ENCODE data around the gene STK4.

Gene STK4

GRCh38 chr20:44965651-44966029 is 672 bp upstream of the STK4 start:
- Histone ChIP-seq H3K4me3 (ENCODE audit: low read depth in 1 of 2, low read length in 2 of 2) (peak overlapping the region; percentile 76 to 98), H3K4me1 (ENCODE audit: insufficient read depth, low read length) (peaks cover 12% of the 10 kb centered on the region), H3K9ac (ENCODE audit: low read length) (peak overlapping the region; percentile 78), H3K9me3 (ENCODE audit: low read length) (no peaks in the 10 kb centered on the region), H3K27me3 (ENCODE audit: control insufficient read depth in 1 of 2, insufficient read depth in 2 of 2, low read length in 2 of 2) (no peaks in the 10 kb centered on the region), H3K27ac (ENCODE audit: low read depth, low read length) (peak overlapping the region; percentile 66), H3K36me3 (ENCODE audit: insufficient read depth, low read length) (no peaks in the 10 kb centered on the region)

GRCh38 chr20:44967207-44967807 is 995 bp downstream of the STK4 start:
- H3K27ac ChIP-seq (ENCODE audit: low read depth, low read length): peak overlapping the region; percentile 36
- H3K4me1 ChIP-seq (ENCODE audit: insufficient read depth, low read length): peaks cover 12% of the 10 kb centered on the region
- H3K9me3 ChIP-seq (ENCODE audit: low read length): no peaks in the 10 kb centered on the region
- peak overlapping the region; percentile 76 to 98 for H3K4me3 ChIP-seq (ENCODE audit: low read depth in 1 of 2, low read length in 2 of 2)
- no peaks in the 10 kb centered on the region for H3K27me3 ChIP-seq (ENCODE audit: control insufficient read depth in 1 of 2, insufficient read depth in 2 of 2, low read length in 2 of 2)
- no peaks in the 10 kb centered on the region for H3K36me3 ChIP-seq (ENCODE audit: insufficient read depth, low read length)
- H3K9ac ChIP-seq (ENCODE audit: low read length): peak overlapping the region; percentile 78

- H3K9me3 ChIP-seq (ENCODE audit: low read length): no peaks in the 10 kb centered on the region
- no peak overlapping the region for H3K4me3 ChIP-seq (ENCODE audit: low read depth in 1 of 2, low read length in 2 of 2)
- peaks cover 10% of the 10 kb centered on the region for H3K36me3 ChIP-seq (ENCODE audit: insufficient read depth, low read length)
- H3K27me3 ChIP-seq (ENCODE audit: control insufficient read depth in 1 of 2, insufficient read depth in 2 of 2, low read length in 2 of 2): no peaks in the 10 kb centered on the region
- H3K9ac ChIP-seq (ENCODE audit: low read length): no peak overlapping the region
- H3K4me1 ChIP-seq (ENCODE audit: insufficient read depth, low read length): peaks cover 12% of the 10 kb centered on the region
- no peak overlapping the region for H3K27ac ChIP-seq (ENCODE audit: low read depth, low read length)
These were observed 3.1 kb downstream of the STK4 start for GRCh38 chr20:44969300-44969894.

GRCh38 chr20:44970243-44970757 is 4.0 kb downstream of the STK4 start:
- no peaks in the 10 kb centered on the region for H3K27me3 ChIP-seq (ENCODE audit: control insufficient read depth in 1 of 2, insufficient read depth in 2 of 2, low read length in 2 of 2)
- peaks cover 18% of the 10 kb centered on the region for H3K36me3 ChIP-seq (ENCODE audit: insufficient read depth, low read length)
- H3K27ac ChIP-seq (ENCODE audit: low read depth, low read length): no peak overlapping the region
- peaks cover 12% of the 10 kb centered on the region for H3K4me1 ChIP-seq (ENCODE audit: insufficient read depth, low read length)
- H3K4me3 ChIP-seq (ENCODE audit: low read depth in 1 of 2, low read length in 2 of 2): no peak overlapping the region
- H3K9ac ChIP-seq (ENCODE audit: low read length): no peak overlapping the region
- no peaks in the 10 kb centered on the region for H3K9me3 ChIP-seq (ENCODE audit: low read length)

GRCh38 chr20:44973053-44973452 is 6.7 kb downstream of the STK4 start:
- Histone ChIP-seq H3K36me3 (ENCODE audit: insufficient read depth, low read length) (peaks cover 21% of the 10 kb centered on the region), H3K9ac (ENCODE audit: low read length) (no peak overlapping the region), H3K27me3 (ENCODE audit: control insufficient read depth in 1 of 2, insufficient read depth in 2 of 2, low read length in 2 of 2) (no peaks in the 10 kb centered on the region), H3K9me3 (ENCODE audit: low read length) (no peaks in the 10 kb centered on the region), H3K27ac (ENCODE audit: low read depth, low read length) (no peak overlapping the region), H3K4me1 (ENCODE audit: insufficient read depth, low read length) (no peaks in the 10 kb centered on the region), H3K4me3 (ENCODE audit: low read depth in 1 of 2, low read length in 2 of 2) (no peak overlapping the region)

GRCh38 chr20:44976698-44977097 is 10.4 kb downstream of the STK4 start:
- peaks cover 41% of the 10 kb centered on the region for H3K36me3 ChIP-seq (ENCODE audit: insufficient read depth, low read length)
- H3K27ac ChIP-seq (ENCODE audit: low read depth, low read length): no peak overlapping the region
- no peak overlapping the region for H3K4me3 ChIP-seq (ENCODE audit: low read depth in 1 of 2, low read length in 2 of 2)
- no peaks in the 10 kb centered on the region for H3K9me3 ChIP-seq (ENCODE audit: low read length)
- no peak overlapping the region for H3K9ac ChIP-seq (ENCODE audit: low read length)
- H3K4me1 ChIP-seq (ENCODE audit: insufficient read depth, low read length): no peaks in the 10 kb centered on the region
- no peaks in the 10 kb centered on the region for H3K27me3 ChIP-seq (ENCODE audit: control insufficient read depth in 1 of 2, insufficient read depth in 2 of 2, low read length in 2 of 2)

GRCh38 chr20:44979090-44979621 is 12.8 kb downstream of the STK4 start:
- H3K9ac ChIP-seq (ENCODE audit: low read length): no peak overlapping the region
- H3K36me3 ChIP-seq (ENCODE audit: insufficient read depth, low read length): peaks cover 48% of the 10 kb centered on the region
- H3K27ac ChIP-seq (ENCODE audit: low read depth, low read length): no peak overlapping the region
- no peaks in the 10 kb centered on the region for H3K4me1 ChIP-seq (ENCODE audit: insufficient read depth, low read length)
- no peaks in the 10 kb centered on the region for H3K9me3 ChIP-seq (ENCODE audit: low read length)
- H3K4me3 ChIP-seq (ENCODE audit: low read depth in 1 of 2, low read length in 2 of 2): no peak overlapping the region
- H3K27me3 ChIP-seq (ENCODE audit: control insufficient read depth in 1 of 2, insufficient read depth in 2 of 2, low read length in 2 of 2): no peaks in the 10 kb centered on the region

GRCh38 chr20:44981736-44982406 is 15.6 kb downstream of the STK4 start:
- H3K9me3 ChIP-seq (ENCODE audit: low read length): no peaks in the 10 kb centered on the region
- no peak overlapping the region for H3K27ac ChIP-seq (ENCODE audit: low read depth, low read length)
- peaks cover 42% of the 10 kb centered on the region for H3K36me3 ChIP-seq (ENCODE audit: insufficient read depth, low read length)
- H3K4me3 ChIP-seq (ENCODE audit: low read depth in 1 of 2, low read length in 2 of 2): no peak overlapping the region
- no peaks in the 10 kb centered on the region for H3K4me1 ChIP-seq (ENCODE audit: insufficient read depth, low read length)
- H3K27me3 ChIP-seq (ENCODE audit: control insufficient read depth in 1 of 2, insufficient read depth in 2 of 2, low read length in 2 of 2): no peaks in the 10 kb centered on the region
- H3K9ac ChIP-seq (ENCODE audit: low read length): no peak overlapping the region

- Histone ChIP-seq H3K4me1 (ENCODE audit: insufficient read depth, low read length) (no peaks in the 10 kb centered on the region), H3K27me3 (ENCODE audit: control insufficient read depth in 1 of 2, insufficient read depth in 2 of 2, low read length in 2 of 2) (no peaks in the 10 kb centered on the region), H3K9me3 (ENCODE audit: low read length) (no peaks in the 10 kb centered on the region), H3K9ac (ENCODE audit: low read length) (no peak overlapping the region), H3K36me3 (ENCODE audit: insufficient read depth, low read length) (peaks cover 42% of the 10 kb centered on the region), H3K27ac (ENCODE audit: low read depth, low read length) (no peak overlapping the region), H3K4me3 (ENCODE audit: low read depth in 1 of 2, low read length in 2 of 2) (no peak overlapping the region)
These were observed 16.9 kb downstream of the STK4 start for GRCh38 chr20:44983093-44983674.

GRCh38 chr20:44988631-44989171 is 22.4 kb downstream of the STK4 start:
- H3K4me3 ChIP-seq (ENCODE audit: low read depth in 1 of 2, low read length in 2 of 2): no peak overlapping the region
- no peaks in the 10 kb centered on the region for H3K27me3 ChIP-seq (ENCODE audit: control insufficient read depth in 1 of 2, insufficient read depth in 2 of 2, low read length in 2 of 2)
- no peak overlapping the region for H3K27ac ChIP-seq (ENCODE audit: low read depth, low read length)
- H3K9ac ChIP-seq (ENCODE audit: low read length): no peak overlapping the region
- H3K4me1 ChIP-seq (ENCODE audit: insufficient read depth, low read length): peaks cover 6% of the 10 kb centered on the region
- H3K36me3 ChIP-seq (ENCODE audit: insufficient read depth, low read length): peaks cover 8% of the 10 kb centered on the region
- no peaks in the 10 kb centered on the region for H3K9me3 ChIP-seq (ENCODE audit: low read length)

- Histone ChIP-seq H3K9ac (ENCODE audit: low read length) (no peak overlapping the region), H3K4me3 (ENCODE audit: low read depth in 1 of 2, low read length in 2 of 2) (no peak overlapping the region), H3K27ac (ENCODE audit: low read depth, low read length) (no peak overlapping the region), H3K36me3 (ENCODE audit: insufficient read depth, low read length) (peaks cover 2% of the 10 kb centered on the region), H3K4me1 (ENCODE audit: insufficient read depth, low read length) (peaks cover 6% of the 10 kb centered on the region), H3K27me3 (ENCODE audit: control insufficient read depth in 1 of 2, insufficient read depth in 2 of 2, low read length in 2 of 2) (no peaks in the 10 kb centered on the region), H3K9me3 (ENCODE audit: low read length) (no peaks in the 10 kb centered on the region)
These were observed 24.1 kb downstream of the STK4 start for GRCh38 chr20:44990425-44990824.
